ENCODE measurements around the gene PLEKHM1. TPM values are rescaled to one million over a fixed set of nuclear protein-coding genes. Genes with fewer than 3 reads are reported as not detected.

Gene PLEKHM1
- total and polyA plus RNA-seq, 2 of the 13 experiments (the other 11 are each of a cell fraction or from before 2014, with no cell fraction given), result 7.6 to 13.5 TPM

- TF ChIP-seq ZNF180 (CRISPR knock-in tag; IDR thresholded peaks at IDR 0.05; ENCODE audit: borderline replicate concordance, low read depth), result no peak
- TF ChIP-seq AGO2 (optimal IDR thresholded peaks at IDR 0.05; ENCODE audit: low read depth, low read length), result no peak
- TF ChIP-seq TMF1 (CRISPR knock-in tag; IDR thresholded peaks at IDR 0.05; ENCODE audit: low read depth), result no peak
- no peak for TF ChIP-seq FLYWCH1 (CRISPR knock-in tag; IDR thresholded peaks at IDR 0.05)
- TF ChIP-seq PAF1 (CRISPR knock-in tag; IDR thresholded peaks at IDR 0.05), result no peak
- no peak for TF ChIP-seq HNRNPLL (IDR thresholded peaks at IDR 0.05; ENCODE audit: low read depth, low read length, poor library complexity, severe bottlenecking)
- TF ChIP-seq POLR2AphosphoS2 (IDR thresholded peaks at IDR 0.05; ENCODE audit: low read depth, low read length), result no peak
- TF ChIP-seq LCORL (IDR thresholded peaks at IDR 0.05), result no peak
- no peak for TF ChIP-seq LCORL (CRISPR knock-in tag; IDR thresholded peaks at IDR 0.05)
- no peak for TF ChIP-seq ATAD3A (CRISPR knock-in tag; IDR thresholded peaks at IDR 0.05)
- no peak for TF ChIP-seq ZNF747 (CRISPR knock-in tag; IDR thresholded peaks at IDR 0.05; ENCODE audit: borderline replicate concordance)
- no peak for TF ChIP-seq ZNF678 (CRISPR knock-in tag; IDR thresholded peaks at IDR 0.05)
- TF ChIP-seq SRSF9 (IDR thresholded peaks at IDR 0.05; ENCODE audit: borderline replicate concordance, insufficient read depth, low read depth, low read length, poor library complexity, severe bottlenecking), result no peak
- TF ChIP-seq ZFY (CRISPR knock-in tag; IDR thresholded peaks at IDR 0.05), result peak; percentile 22; the same call in 1 of the 2 replicates
- 0 out of 2 replicates have a peak, but pooled peaks have one; percentile 4 for TF ChIP-seq DZIP1 (CRISPR knock-in tag; IDR thresholded peaks at IDR 0.05)
- TF ChIP-seq CREM (IDR thresholded peaks at IDR 0.05), result no peak
- no peak for TF ChIP-seq CREM (CRISPR knock-in tag; IDR thresholded peaks at IDR 0.05)
- TF ChIP-seq HNF4G (IDR thresholded peaks at IDR 0.05; ENCODE audit: borderline replicate concordance, low read depth, low read length), result peak; percentile 49
- no peak for TF ChIP-seq HNF4G (CRISPR knock-in tag; IDR thresholded peaks at IDR 0.05; ENCODE audit: borderline replicate concordance, low read depth)
- TF ChIP-seq RXRA (CRISPR knock-in tag; IDR thresholded peaks at IDR 0.05), result peak; percentile 76
- no peak for TF ChIP-seq FOXP1 (IDR thresholded peaks at IDR 0.05)
- TF ChIP-seq FOXP1 (CRISPR knock-in tag; IDR thresholded peaks at IDR 0.05), result no peak
- no peak for TF ChIP-seq STAG1 (CRISPR knock-in tag; IDR thresholded peaks at IDR 0.05)
- TF ChIP-seq SUZ12 (IDR thresholded peaks at IDR 0.05; ENCODE audit: low read depth, low read length), result no peak
- TF ChIP-seq RARA (CRISPR knock-in tag; IDR thresholded peaks at IDR 0.05), result peak; percentile 73
- peak; percentile 50; the same call in 1 of the 2 replicates for TF ChIP-seq RXRB (CRISPR knock-in tag; IDR thresholded peaks at IDR 0.05; ENCODE audit: borderline replicate concordance)
- TF ChIP-seq ZNF225 (CRISPR knock-in tag; IDR thresholded peaks at IDR 0.05), result no peak
- TF ChIP-seq, protein P1, sequence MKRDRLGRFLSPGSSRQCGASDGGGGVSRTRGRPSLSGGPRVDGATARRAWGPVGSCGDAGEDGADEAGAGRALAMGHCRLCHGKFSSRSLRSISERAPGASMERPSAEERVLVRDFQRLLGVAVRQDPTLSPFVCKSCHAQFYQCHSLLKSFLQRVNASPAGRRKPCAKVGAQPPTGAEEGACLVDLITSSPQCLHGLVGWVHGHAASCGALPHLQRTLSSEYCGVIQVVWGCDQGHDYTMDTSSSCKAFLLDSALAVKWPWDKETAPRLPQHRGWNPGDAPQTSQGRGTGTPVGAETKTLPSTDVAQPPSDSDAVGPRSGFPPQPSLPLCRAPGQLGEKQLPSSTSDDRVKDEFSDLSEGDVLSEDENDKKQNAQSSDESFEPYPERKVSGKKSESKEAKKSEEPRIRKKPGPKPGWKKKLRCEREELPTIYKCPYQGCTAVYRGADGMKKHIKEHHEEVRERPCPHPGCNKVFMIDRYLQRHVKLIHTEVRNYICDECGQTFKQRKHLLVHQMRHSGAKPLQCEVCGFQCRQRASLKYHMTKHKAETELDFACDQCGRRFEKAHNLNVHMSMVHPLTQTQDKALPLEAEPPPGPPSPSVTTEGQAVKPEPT (CRISPR knock-in tag; IDR thresholded peaks at IDR 0.05; ENCODE audit: low read depth), result no peak
- TF ChIP-seq KDM5B (CRISPR knock-in tag; IDR thresholded peaks at IDR 0.05; ENCODE audit: borderline replicate concordance), result peak; percentile 39; the same call in 1 of the 2 replicates
- TF ChIP-seq SIN3A (IDR thresholded peaks at IDR 0.05; ENCODE audit: borderline replicate concordance, low read depth, low read length), result no peak
- TF ChIP-seq ZNF781 (CRISPR knock-in tag; IDR thresholded peaks at IDR 0.05; ENCODE audit: borderline replicate concordance, not compliant biosample characterization), result peak; percentile 8
Measured at GRCh38 chr17:45413498-45413923, 77.0 kb downstream of the PLEKHM1 start (continued).
